Mesothelial cell of epicardium (in vitro differentiated cells): ENCODE measurements around the gene N4BP2L1. TPM values are rescaled to one million over a fixed set of nuclear protein-coding genes. Genes with fewer than 3 reads are reported as not detected.

ENCODE experiments used
- DNase-seq, 2 experiments: peaks; one replicate each; pipeline ENCODE4 v3.0.0; 2021; ENCODE audit warnings: low spot score in 2 of 2; ENCODE audit not compliant: unreplicated experiment in 2 of 2
- H3K27ac Mint-ChIP-seq: 2 replicates; pipeline ENCODE4 v1.8.0; 2021; ENCODE audit warnings: mixed read lengths
- H3K27me3 Mint-ChIP-seq: 2 replicates; pipeline ENCODE4 v1.8.0; 2021; ENCODE audit warnings: low read depth, mixed read lengths
- H3K36me3 Mint-ChIP-seq: 2 replicates; pipeline ENCODE4 v1.8.0; 2021; ENCODE audit warnings: mixed read lengths
- H3K4me1 Mint-ChIP-seq: 2 replicates; pipeline ENCODE4 v1.8.0; 2021; ENCODE audit warnings: mixed read lengths
- H3K4me3 Mint-ChIP-seq: 2 replicates; pipeline ENCODE4 v1.8.0; 2021; ENCODE audit warnings: mild to moderate bottlenecking, moderate library complexity, mixed read lengths
- H3K9me3 Mint-ChIP-seq: 2 replicates; pipeline ENCODE4 v1.8.0; 2021; ENCODE audit warnings: mixed read lengths
- CTCF ChIP-seq: fragments of 200-600 bp; sonication (generic); IDR thresholded peaks from one replicate; pipeline ENCODE4 v1.5.0; 2021; ENCODE audit warnings: antibody characterized with exemption; ENCODE audit not compliant: unreplicated experiment
- total RNA-seq: library from RNA; stranded (reverse); gene quantifications from 3 replicates; pipeline ENCODE4 v1.2.1, GENCODE V29; 2021

The N4BP2L1 gene
- total RNA-seq, 1 donor from 2014 or later = 13.7 TPM

- no peaks in the 10 kb centered on the region for H3K27me3 Mint-ChIP-seq
- H3K9me3 Mint-ChIP-seq = peaks cover 5% of the 10 kb centered on the region
- peaks cover 3% of the 10 kb centered on the region for H3K36me3 Mint-ChIP-seq
- no peak for DNase-seq
- H3K27ac Mint-ChIP-seq = no peak overlapping the region
- no peak overlapping the region for H3K4me3 Mint-ChIP-seq
- peaks cover 6% of the 10 kb centered on the region for H3K4me1 Mint-ChIP-seq
- TF ChIP-seq CTCF = no peak
Observed at GRCh38 chr13:32446220-32446619, 18.3 kb upstream of the N4BP2L1 start.

GRCh38 chr13:32445461-32445860, 17.5 kb upstream of the N4BP2L1 start:
- H3K36me3 Mint-ChIP-seq = peaks cover 3% of the 10 kb centered on the region
- no peak for DNase-seq
- H3K27ac Mint-ChIP-seq = no peak overlapping the region
- H3K4me3 Mint-ChIP-seq = no peak overlapping the region
- no peak for TF ChIP-seq CTCF
- no peaks in the 10 kb centered on the region for H3K9me3 Mint-ChIP-seq
- peaks cover 6% of the 10 kb centered on the region for H3K4me1 Mint-ChIP-seq
- no peaks in the 10 kb centered on the region for H3K27me3 Mint-ChIP-seq

GRCh38 chr13:32443111-32443510, 15.2 kb upstream of the N4BP2L1 start:
- Mint-ChIP-seq H3K27me3 (no peaks in the 10 kb centered on the region), H3K4me1 (peaks cover 9% of the 10 kb centered on the region), H3K36me3 (peaks cover 3% of the 10 kb centered on the region), H3K27ac (no peak overlapping the region), H3K9me3 (no peaks in the 10 kb centered on the region), H3K4me3 (no peak overlapping the region)
- DNase-seq = no peak
- no peak for TF ChIP-seq CTCF

GRCh38 chr13:32438871-32439270, 10.9 kb upstream of the N4BP2L1 start:
- Mint-ChIP-seq H3K9me3 (no peaks in the 10 kb centered on the region), H3K27me3 (no peaks in the 10 kb centered on the region), H3K36me3 (peaks cover 5% of the 10 kb centered on the region), H3K4me3 (no peak overlapping the region), H3K27ac (no peak overlapping the region), H3K4me1 (peaks cover 3% of the 10 kb centered on the region)
- no peak for TF ChIP-seq CTCF
- DNase-seq = no peak

- H3K27me3 Mint-ChIP-seq = no peaks in the 10 kb centered on the region
- H3K4me3 Mint-ChIP-seq = no peak overlapping the region
- peaks cover 2% of the 10 kb centered on the region for H3K36me3 Mint-ChIP-seq
- H3K9me3 Mint-ChIP-seq = no peaks in the 10 kb centered on the region
- DNase-seq = no peak
- H3K4me1 Mint-ChIP-seq = peaks cover 6% of the 10 kb centered on the region
- TF ChIP-seq CTCF = no peak
- no peak overlapping the region for H3K27ac Mint-ChIP-seq
Observed at GRCh38 chr13:32432856-32433255, 4.9 kb upstream of the N4BP2L1 start.

- Mint-ChIP-seq H3K27ac (no peak overlapping the region), H3K4me1 (peaks cover 12% of the 10 kb centered on the region), H3K27me3 (peaks cover 6% of the 10 kb centered on the region), H3K9me3 (no peaks in the 10 kb centered on the region), H3K4me3 (no peak overlapping the region), H3K36me3 (peaks cover 2% of the 10 kb centered on the region)
- no peak for TF ChIP-seq CTCF
- DNase-seq = no peak
Observed at GRCh38 chr13:32431361-32431760, 3.4 kb upstream of the N4BP2L1 start.
